Loucy (cell line): Measurements from ENCODE around the gene HBEGF.

Experiments
- H2AFZ ChIP-seq: fragments of 200-600 bp; sonication (generic); 2 replicates; pipeline ENCODE4 v1.6.0; 2016; ENCODE audit warnings: antibody characterized with exemption, mild to moderate bottlenecking, low read length, moderate library complexity
- H3F3A ChIP-seq: fragments of 200-600 bp; 2 replicates; pipeline ENCODE4 v1.6.0; 2016; ENCODE audit warnings: antibody characterized with exemption, low read depth, mild to moderate bottlenecking
- H3K27me3 ChIP-seq: fragments of 200-600 bp; sonication (generic); 2 replicates; pipeline ENCODE4 v1.6.1; 2014; ENCODE audit warnings: low read length, mild to moderate bottlenecking; ENCODE audit not compliant: insufficient read depth, poor library complexity, severe bottlenecking
- H3K36me3 ChIP-seq: fragments of 200-600 bp; sonication (generic); 2 replicates; pipeline ENCODE4 v1.6.1; 2016; ENCODE audit warnings: low read length; ENCODE audit not compliant: insufficient read depth
- H3K4me1 ChIP-seq: fragments of 200-600 bp; sonication (generic); 2 replicates; pipeline ENCODE4 v1.5.1; 2014; ENCODE audit warnings: low read length, mild to moderate bottlenecking; ENCODE audit not compliant: insufficient read depth, poor library complexity, severe bottlenecking
- H3K4me2 ChIP-seq: fragments of 200-600 bp; sonication (generic); 2 replicates; pipeline ENCODE4 v1.6.0; 2014; ENCODE audit warnings: antibody characterized with exemption, low read length, low read depth, mild to moderate bottlenecking; ENCODE audit not compliant: poor library complexity, severe bottlenecking
- H3K4me3 ChIP-seq: fragments of 200-600 bp; sonication (generic); 2 replicates; pipeline ENCODE4 v1.5.1; 2014; ENCODE audit warnings: low read length, mild to moderate bottlenecking, mixed read lengths; ENCODE audit not compliant: poor library complexity, severe bottlenecking
- H3K79me2 ChIP-seq: fragments of 200-600 bp; sonication (generic); 2 replicates; pipeline ENCODE4 v1.6.1; 2014; ENCODE audit warnings: low read length; ENCODE audit not compliant: insufficient read depth
- H3K9ac ChIP-seq: fragments of 200-600 bp; sonication (generic); 2 replicates; pipeline ENCODE4 v1.6.0; 2014; ENCODE audit warnings: mild to moderate bottlenecking, low read depth, low read length, moderate library complexity; ENCODE audit not compliant: poor library complexity, severe bottlenecking
- H3K9me2 ChIP-seq: fragments of 200-600 bp; sonication (generic); replicated peaks from 2 replicates; pipeline ENCODE4 v1.6.1; 2016; ENCODE audit warnings: low read depth, low read length, mixed read lengths
- H3K9me3 ChIP-seq: fragments of 200-600 bp; sonication (generic); 2 replicates; pipeline ENCODE4 v1.6.1; 2014; ENCODE audit warnings: mild to moderate bottlenecking, antibody characterized with exemption, low read length, low read depth; ENCODE audit not compliant: insufficient read depth
- H4K20me1 ChIP-seq: fragments of 200-600 bp; sonication (generic); 2 replicates; pipeline ENCODE4 v1.6.0; 2014; ENCODE audit warnings: antibody characterized with exemption, low read length, mild to moderate bottlenecking; ENCODE audit not compliant: insufficient read depth, poor library complexity, severe bottlenecking
- EZH2phosphoT487 ChIP-seq: fragments of 200-600 bp; IDR thresholded peaks from 2 replicates; pipeline ENCODE4 v1.6.1; 2018; ENCODE audit warnings: antibody characterized with exemption, mild to moderate bottlenecking, moderate library complexity, borderline replicate concordance
- TF ChIP-seq, protein P1 (sequence below): fragments of 200-600 bp; sonication (generic); conservative IDR thresholded peaks from 2 replicates; pipeline ENCODE4 v1.5.1; 2014; ENCODE audit warnings: mild to moderate bottlenecking, antibody characterized with exemption, low read length

The HBEGF gene

DNA sequence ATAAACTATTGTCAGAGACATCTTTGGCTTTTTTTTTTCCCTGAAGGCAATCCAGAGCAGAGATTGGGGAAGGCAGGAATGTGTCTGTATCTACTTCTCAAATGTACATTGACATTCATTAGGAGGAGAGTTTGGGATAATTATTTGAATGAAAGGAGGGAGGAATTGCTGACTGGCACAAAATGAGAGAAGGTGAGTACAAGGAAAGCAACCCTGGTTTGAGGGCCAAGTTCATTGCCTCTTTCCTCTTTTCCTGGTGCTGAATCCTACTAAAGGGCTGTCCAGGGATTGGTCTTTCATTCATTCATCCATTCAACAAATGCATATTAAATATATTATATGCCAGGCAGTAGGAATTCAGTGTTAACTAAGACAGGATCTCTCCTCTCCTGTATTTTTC is 36.5 kb upstream of the HBEGF start:
- Histone ChIP-seq H3K9me3 (no peaks in the 10 kb centered on the region), H3K36me3 (no peaks in the 10 kb centered on the region), H3F3A (no peaks in the 10 kb centered on the region), H3K79me2 (no peaks in the 10 kb centered on the region), H3K9me2 (no peaks in the 10 kb centered on the region), H3K4me2 (no peak overlapping the region), H2AFZ (no peak overlapping the region), H4K20me1 (no peaks in the 10 kb centered on the region), H3K4me1 (peaks cover 4% of the 10 kb centered on the region), H3K4me3 (no peak overlapping the region), H3K27me3 (no peaks in the 10 kb centered on the region), H3K9ac (no peak overlapping the region)
- TF ChIP-seq EZH2phosphoT487 = no peak

DNA sequence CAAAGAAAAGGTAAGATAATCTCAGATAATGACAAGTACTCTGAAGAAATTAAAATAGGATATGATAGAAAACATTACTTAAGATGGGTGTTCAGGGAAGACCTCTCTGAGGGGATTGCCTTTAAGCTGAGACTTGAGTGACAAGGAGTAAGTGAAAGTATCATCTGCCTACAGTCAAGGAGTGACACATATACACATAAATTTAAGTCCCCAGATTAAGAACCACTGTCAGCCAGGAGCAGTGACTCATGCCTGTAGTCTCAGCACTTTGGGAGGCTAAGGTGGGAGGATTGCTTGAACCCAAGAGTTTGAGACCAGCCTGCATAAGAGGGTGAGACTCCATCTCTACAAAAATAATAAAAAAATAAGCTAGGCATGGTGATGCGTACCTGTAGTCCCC is 35.6 kb upstream of the HBEGF start:
- TF ChIP-seq, protein P1, sequence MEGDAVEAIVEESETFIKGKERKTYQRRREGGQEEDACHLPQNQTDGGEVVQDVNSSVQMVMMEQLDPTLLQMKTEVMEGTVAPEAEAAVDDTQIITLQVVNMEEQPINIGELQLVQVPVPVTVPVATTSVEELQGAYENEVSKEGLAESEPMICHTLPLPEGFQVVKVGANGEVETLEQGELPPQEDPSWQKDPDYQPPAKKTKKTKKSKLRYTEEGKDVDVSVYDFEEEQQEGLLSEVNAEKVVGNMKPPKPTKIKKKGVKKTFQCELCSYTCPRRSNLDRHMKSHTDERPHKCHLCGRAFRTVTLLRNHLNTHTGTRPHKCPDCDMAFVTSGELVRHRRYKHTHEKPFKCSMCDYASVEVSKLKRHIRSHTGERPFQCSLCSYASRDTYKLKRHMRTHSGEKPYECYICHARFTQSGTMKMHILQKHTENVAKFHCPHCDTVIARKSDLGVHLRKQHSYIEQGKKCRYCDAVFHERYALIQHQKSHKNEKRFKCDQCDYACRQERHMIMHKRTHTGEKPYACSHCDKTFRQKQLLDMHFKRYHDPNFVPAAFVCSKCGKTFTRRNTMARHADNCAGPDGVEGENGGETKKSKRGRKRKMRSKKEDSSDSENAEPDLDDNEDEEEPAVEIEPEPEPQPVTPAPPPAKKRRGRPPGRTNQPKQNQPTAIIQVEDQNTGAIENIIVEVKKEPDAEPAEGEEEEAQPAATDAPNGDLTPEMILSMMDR = no peak
- TF ChIP-seq EZH2phosphoT487 = no peak

DNA sequence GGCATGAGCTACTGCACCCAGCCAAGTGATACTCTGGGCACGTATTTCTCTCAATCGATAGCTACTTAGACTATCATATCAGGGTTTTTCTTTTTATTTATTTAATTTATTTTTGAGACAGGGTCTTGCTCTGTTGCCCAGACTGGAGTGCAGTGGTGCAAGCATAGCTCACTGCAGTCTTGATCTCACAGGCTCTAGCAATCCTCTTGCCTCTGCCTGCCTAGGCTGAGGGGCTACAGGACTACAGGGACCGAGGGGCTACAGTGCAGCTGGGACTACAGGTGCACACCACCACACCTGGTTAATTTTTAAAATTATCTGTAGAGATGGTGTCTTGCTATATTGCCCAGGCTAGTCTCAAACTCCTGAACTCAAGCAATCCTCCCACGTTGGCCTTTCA is 34.9 kb upstream of the HBEGF start:
- Histone ChIP-seq H3K9me3 (no peaks in the 10 kb centered on the region), H4K20me1 (no peaks in the 10 kb centered on the region), H3K9me2 (no peaks in the 10 kb centered on the region), H3K4me2 (no peak overlapping the region), H3K4me3 (no peak overlapping the region), H3K36me3 (no peaks in the 10 kb centered on the region), H3F3A (no peaks in the 10 kb centered on the region), H3K27me3 (no peaks in the 10 kb centered on the region), H3K9ac (no peak overlapping the region), H2AFZ (no peak overlapping the region), H3K4me1 (peaks cover 4% of the 10 kb centered on the region), H3K79me2 (no peaks in the 10 kb centered on the region)
- TF ChIP-seq EZH2phosphoT487 = no peak
- TF ChIP-seq, protein P1 = no peak

More for the DNA sequence above, 35.6 kb upstream of the HBEGF start:
- Histone ChIP-seq H3K36me3 (no peaks in the 10 kb centered on the region), H2AFZ (no peak overlapping the region), H3K4me2 (no peak overlapping the region), H3K27me3 (no peaks in the 10 kb centered on the region), H3K9me3 (no peaks in the 10 kb centered on the region), H3F3A (no peaks in the 10 kb centered on the region), H3K79me2 (no peaks in the 10 kb centered on the region), H3K9me2 (no peaks in the 10 kb centered on the region), H4K20me1 (no peaks in the 10 kb centered on the region), H3K4me1 (peaks cover 4% of the 10 kb centered on the region), H3K9ac (no peak overlapping the region), H3K4me3 (no peak overlapping the region)

DNA sequence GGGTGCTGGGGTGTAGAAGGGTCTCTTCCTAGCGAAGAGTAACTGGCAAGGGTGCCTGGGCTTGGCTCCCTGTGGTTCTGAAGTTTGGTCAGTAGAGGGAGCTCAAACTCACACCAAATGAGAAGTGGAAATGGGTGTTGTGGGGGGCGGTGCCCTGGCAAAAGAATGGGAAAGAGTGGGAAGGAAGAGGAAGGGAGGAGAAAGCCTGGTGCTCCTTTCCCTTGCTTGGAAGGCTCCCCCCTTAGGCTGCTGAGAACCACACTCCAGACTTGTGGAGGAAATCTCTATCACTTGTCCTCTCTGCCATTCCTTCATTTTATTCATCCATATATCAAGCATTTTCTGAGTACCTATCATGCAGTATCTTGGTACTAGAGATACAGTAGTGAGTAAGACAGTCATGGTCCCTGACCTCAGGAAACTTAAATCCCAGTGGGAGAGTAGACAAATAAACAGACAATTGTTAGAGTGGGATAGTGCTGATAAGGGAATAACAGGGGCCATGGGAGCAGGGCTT is 26.6 kb upstream of the HBEGF start:
- H3K36me3 ChIP-seq = no peaks in the 10 kb centered on the region
- peak overlapping the region; percentile 12 for H3K4me2 ChIP-seq
- H2AFZ ChIP-seq = peak overlapping the region; percentile 64
- H3K9me3 ChIP-seq = no peaks in the 10 kb centered on the region
- H3K9me2 ChIP-seq = no peaks in the 10 kb centered on the region
- no peaks in the 10 kb centered on the region for H3K27me3 ChIP-seq
- TF ChIP-seq EZH2phosphoT487 = no peak
- TF ChIP-seq, protein P1 = peak; percentile 90
- no peaks in the 10 kb centered on the region for H3F3A ChIP-seq
- H3K4me1 ChIP-seq = no peaks in the 10 kb centered on the region
- H3K4me3 ChIP-seq = no peak overlapping the region
- no peaks in the 10 kb centered on the region for H3K79me2 ChIP-seq
- H3K9ac ChIP-seq = no peak overlapping the region
- no peaks in the 10 kb centered on the region for H4K20me1 ChIP-seq
